HepG2 (cell line): Measurements from ENCODE around the gene ASB16. TPM values are rescaled to one million over a fixed set of nuclear protein-coding genes. Genes with fewer than 3 reads are reported as not detected.

ENCODE experiments used
- ARNTL ChIP-seq: sonication (generic); formaldehyde crosslinking; IDR thresholded peaks from 2 replicates; pipeline ENCODE4 v1.4.0; 2020; ENCODE audit warnings: mild to moderate bottlenecking, missing genetic modification reagents
- CBX2 ChIP-seq, 2 experiments: fragments of 200-600 bp in 1 of 2; sonication (generic); formaldehyde crosslinking in 1 of 2; IDR thresholded peaks; 2 replicates each; pipeline versions ENCODE4 v1.7.0 to v1.8.1; 2018 to 2022; ENCODE audit warnings: low read depth in 2 of 2, low read length in 1 of 2, mild to moderate bottlenecking in 1 of 2, missing genetic modification reagents in 1 of 2
- CEBPG ChIP-seq: IDR thresholded peaks from 2 replicates; pipeline ENCODE4 v1.6.1; 2016
- CREB1 ChIP-seq, 2 experiments: fragments of 450-650 bp in 1 of 2; IDR thresholded peaks; 2 replicates each; pipeline ENCODE4 v1.6.1; 2016 to 2017; ENCODE audit warnings: control low read depth in 1 of 2, mild to moderate bottlenecking in 1 of 2, missing compliant biosample characterization in 1 of 2, missing genetic modification characterization in 1 of 2
- EED ChIP-seq: sonication (generic); formaldehyde crosslinking; IDR thresholded peaks from 2 replicates; pipeline ENCODE4 v1.5.0; 2020; ENCODE audit warnings: mild to moderate bottlenecking, missing genetic modification reagents
- EP300 ChIP-seq, 3 experiments: sonication (generic) in 1 of 3; formaldehyde crosslinking in 1 of 3; IDR thresholded peaks; 2 replicates each; pipeline versions ENCODE4 v1.5.1 to v1.6.1; 2011 to 2020; ENCODE audit warnings: low read depth in 2 of 3, low read length in 2 of 3, borderline replicate concordance in 1 of 3, improper control_type of control experiment in 1 of 3, mild to moderate bottlenecking in 1 of 3, missing genetic modification reagents in 1 of 3, moderate library complexity in 1 of 3
- GPN1 ChIP-seq: sonication (generic); formaldehyde crosslinking; IDR thresholded peaks from 2 replicates; pipeline ENCODE4 v1.5.1; 2020; ENCODE audit warnings: missing genetic modification reagents, borderline replicate concordance
- HNF1B ChIP-seq: sonication (generic); formaldehyde crosslinking; IDR thresholded peaks from 2 replicates; pipeline ENCODE4 v1.5.1; 2020; ENCODE audit warnings: mild to moderate bottlenecking, moderate library complexity, missing genetic modification reagents
- HOXD1 ChIP-seq: sonication (generic); formaldehyde crosslinking; IDR thresholded peaks from 2 replicates; pipeline ENCODE4 v1.5.0; 2020; ENCODE audit warnings: missing genetic modification reagents
- MTF1 ChIP-seq: sonication (generic); formaldehyde crosslinking; IDR thresholded peaks from 2 replicates; pipeline ENCODE4 v1.5.0; 2020; ENCODE audit warnings: missing genetic modification reagents
- NFAT5 ChIP-seq: sonication (generic); formaldehyde crosslinking; IDR thresholded peaks from 2 replicates; pipeline ENCODE4 v1.4.0; 2020; ENCODE audit warnings: missing genetic modification reagents
- NFE2L1 ChIP-seq: sonication (generic); formaldehyde crosslinking; IDR thresholded peaks from 2 replicates; pipeline ENCODE4 v1.4.0; 2020; ENCODE audit warnings: missing genetic modification reagents, mild to moderate bottlenecking, borderline replicate concordance
- SP1 ChIP-seq, 2 experiments: fragments of 450-650 bp in 1 of 2; sonication (generic) in 1 of 2; formaldehyde crosslinking in 1 of 2; IDR thresholded peaks; 2 replicates each; pipeline versions ENCODE4 v1.4.0 to v1.6.1; 2016 to 2020; ENCODE audit warnings: missing genetic modification reagents in 1 of 2
- SRSF4 ChIP-seq: fragments of 200-400 bp; formaldehyde crosslinking; IDR thresholded peaks from one replicate; pipeline ENCODE4 v1.6.1; 2018; ENCODE audit warnings: mild to moderate bottlenecking, low read depth, low read length, moderate library complexity; ENCODE audit not compliant: poor library complexity, severe bottlenecking
- ZFX ChIP-seq: sonication (generic); formaldehyde crosslinking; IDR thresholded peaks from 2 replicates; pipeline ENCODE4 v1.4.0; 2020; ENCODE audit warnings: mild to moderate bottlenecking, low read depth, missing genetic modification reagents, moderate library complexity
- ZNF138 ChIP-seq: sonication (generic); formaldehyde crosslinking; IDR thresholded peaks from 2 replicates; pipeline ENCODE4 v1.5.0; 2020; ENCODE audit warnings: mild to moderate bottlenecking, low read depth, missing genetic modification reagents
- ZNF430 ChIP-seq: sonication (generic); formaldehyde crosslinking; IDR thresholded peaks from 2 replicates; pipeline ENCODE4 v1.9.0; 2021; ENCODE audit warnings: mild to moderate bottlenecking, missing genetic modification reagents
- ZNF549 ChIP-seq: sonication (generic); formaldehyde crosslinking; IDR thresholded peaks from 2 replicates; pipeline ENCODE4 v1.5.0; 2020; ENCODE audit warnings: missing genetic modification reagents
- ZNF605 ChIP-seq: sonication (generic); formaldehyde crosslinking; IDR thresholded peaks from 2 replicates; pipeline ENCODE4 v1.8.0; 2022; ENCODE audit warnings: mild to moderate bottlenecking, missing genetic modification reagents
- ZNF614 ChIP-seq: IDR thresholded peaks from 2 replicates; pipeline ENCODE4 v1.6.1; 2018; ENCODE audit warnings: missing biosample characterization, missing genetic modification reagents, inconsistent platforms, borderline replicate concordance
- ZNF629 ChIP-seq: sonication (generic); formaldehyde crosslinking; conservative IDR thresholded peaks from 2 replicates; pipeline ENCODE4 v1.5.0; 2020; ENCODE audit warnings: missing genetic modification reagents
- ZNF883 ChIP-seq: sonication (generic); formaldehyde crosslinking; IDR thresholded peaks from 2 replicates; pipeline ENCODE4 v1.5.1; 2020; ENCODE audit warnings: mild to moderate bottlenecking, missing genetic modification reagents; ENCODE audit errors: not compliant biosample characterization
- polyA plus RNA-seq, 8 experiments: library from polyadenylated mRNA; depleted of rRNA in 3 of 8; stranded (reverse) in 7 of 8; unstranded in 1 of 8; fragments of >200 nt; fragmentation: Illumina TruSeq in 4 of 8; extraction: Trizol in 4 of 8; gene quantifications; 2 replicates each; pipeline versions ENCODE4 v1.2.1 to v1.2.3, GENCODE V29; 2011 to 2016; ENCODE audit warnings: low read depth in 4 of 8, missing spikeins in 1 of 8, mixed read lengths in 1 of 8; ENCODE audit not compliant: insufficient read depth in 1 of 8
- total RNA-seq, 5 experiments: library from RNA; depleted of rRNA; stranded (reverse); fragments of >200 nt; fragmentation: Illumina TruSeq; extraction: Trizol; gene quantifications; 2 replicates each; pipeline ENCODE4 v1.2.3, GENCODE V29; 2016; ENCODE audit warnings: low read depth in 1 of 5

ASB16 gene
- total and polyA plus RNA-seq, 2 of the 13 experiments (the other 11 are each of a cell fraction or from before 2014, with no cell fraction given), result 0.07 TPM; not detected in 1

- TF ChIP-seq SP1 (IDR thresholded peaks at IDR 0.05) (no peak), SP1 (CRISPR knock-in tag; IDR thresholded peaks at IDR 0.05) (no peak), EP300 (IDR thresholded peaks at IDR 0.05; ENCODE audit: low read depth in 2 of 2, low read length in 2 of 2) (no peak), EP300 (CRISPR knock-in tag; IDR thresholded peaks at IDR 0.05; ENCODE audit: borderline replicate concordance) (no peak), SRSF4 (no peak), GPN1 (no peak), ZNF549 (peak; percentile 67; the same call in 1 of the 2 replicates), CREB1 (IDR thresholded peaks at IDR 0.05) (no peak), CREB1 (CRISPR knock-in tag; IDR thresholded peaks at IDR 0.05) (no peak), CBX2 (IDR thresholded peaks at IDR 0.05; ENCODE audit: low read depth, low read length) (no peak), CBX2 (CRISPR knock-in tag; IDR thresholded peaks at IDR 0.05; ENCODE audit: low read depth) (no peak), ZNF605 (CRISPR knock-in tag) (peak; percentile 27; the same call in 1 of the 2 replicates), ZNF883 (no peak), ZNF138 (CRISPR knock-in tag) (no peak), ZNF614 (CRISPR knock-in tag) (no peak), ZNF430 (no peak), ARNTL (CRISPR knock-in tag) (0 out of 2 replicates have a peak, but pooled peaks have one; percentile 15), EED (CRISPR knock-in tag) (no peak), ZNF629 (CRISPR knock-in tag) (peak; percentile 23; the same call in 1 of the 2 replicates), CEBPG (CRISPR knock-in tag) (no peak), NFAT5 (CRISPR knock-in tag) (no peak), NFE2L1 (CRISPR knock-in tag) (no peak), HOXD1 (no peak), ZFX (peak; percentile 74), MTF1 (CRISPR knock-in tag) (no peak; the same call in 1 of the 2 replicates), HNF1B (no peak)
These were observed 49.9 kb downstream of the ASB16 start (continued) for GRCh38 chr17:44220213-44221083.
